H9 (cell line): Measurements from ENCODE around the gene HRAS. TPM values are rescaled to one million over a fixed set of nuclear protein-coding genes. Genes with fewer than 3 reads are reported as not detected.

Source experiments
- DNase-seq: peaks from one replicate; pipeline ENCODE4 v3.0.0-alpha.2; 2017
- H2AFZ ChIP-seq: one replicate; pipeline ENCODE4 v1.6.1; 2013; ENCODE audit warnings: mild to moderate bottlenecking, low read length, control low read depth, moderate library complexity
- H2AK5ac ChIP-seq: 2 replicates; pipeline ENCODE4 v1.6.1; 2013; ENCODE audit warnings: low read length, control low read depth, mixed read lengths; ENCODE audit not compliant: insufficient read length
- H2BK120ac ChIP-seq: one replicate; pipeline ENCODE4 v1.6.1; 2013; ENCODE audit warnings: low read depth, mild to moderate bottlenecking, low read length, control low read depth, inconsistent platforms; ENCODE audit not compliant: poor library complexity, severe bottlenecking
- H2BK12ac ChIP-seq: 2 replicates; pipeline ENCODE4 v1.6.1; 2013; ENCODE audit warnings: low read length, control low read depth, mixed read lengths, low read depth; ENCODE audit not compliant: insufficient read length
- H2BK15ac ChIP-seq: 2 replicates; pipeline ENCODE4 v1.6.1; 2013; ENCODE audit warnings: low read depth, low read length, control low read depth
- H2BK20ac ChIP-seq: one replicate; pipeline ENCODE4 v1.6.1; 2013; ENCODE audit warnings: low read depth, mild to moderate bottlenecking, low read length, control low read depth, inconsistent platforms; ENCODE audit not compliant: poor library complexity, severe bottlenecking
- H2BK5ac ChIP-seq: 2 replicates; pipeline ENCODE4 v1.6.1; 2013; ENCODE audit warnings: low read length, control low read depth, mixed read lengths; ENCODE audit not compliant: insufficient read length
- H3K14ac ChIP-seq: 2 replicates; pipeline ENCODE4 v1.6.1; 2013; ENCODE audit warnings: low read length, control low read depth; ENCODE audit not compliant: insufficient read depth
- H3K18ac ChIP-seq: 2 replicates; pipeline ENCODE4 v1.6.1; 2013; ENCODE audit warnings: low read depth, mild to moderate bottlenecking, mixed read lengths, low read length, control low read depth; ENCODE audit not compliant: insufficient read length
- H3K23ac ChIP-seq: 2 replicates; pipeline ENCODE4 v1.6.1; 2013; ENCODE audit warnings: low read length, control low read depth, mixed read lengths, low read depth; ENCODE audit not compliant: insufficient read length
- H3K23me2 ChIP-seq: 2 replicates; pipeline ENCODE4 v1.6.1; 2013; ENCODE audit warnings: low read depth, mild to moderate bottlenecking, mixed read lengths, low read length, control low read depth; ENCODE audit not compliant: insufficient read length, poor library complexity, severe bottlenecking
- H3K27ac ChIP-seq: 2 replicates; pipeline ENCODE4 v1.5.1; 2013; ENCODE audit warnings: low read length, control low read depth, mixed read lengths, low read depth; ENCODE audit not compliant: insufficient read length
- H3K27me3 ChIP-seq: 2 replicates; pipeline ENCODE4 v1.6.1; 2013; ENCODE audit warnings: low read length, control low read depth, inconsistent platforms; ENCODE audit not compliant: insufficient read depth
- H3K4ac ChIP-seq: 2 replicates; pipeline ENCODE4 v1.6.1; 2013; ENCODE audit warnings: low read depth, mild to moderate bottlenecking, control low read depth, inconsistent platforms, low read length, moderate library complexity
- H3K4me1 ChIP-seq: 2 replicates; pipeline ENCODE4 v1.6.1; 2013; ENCODE audit warnings: low read length, control low read depth, inconsistent platforms; ENCODE audit not compliant: insufficient read depth
- H3K4me2 ChIP-seq: 2 replicates; pipeline ENCODE4 v1.6.1; 2013; ENCODE audit warnings: low read length, control low read depth, mixed read lengths; ENCODE audit not compliant: insufficient read length, insufficient read depth
- H3K56ac ChIP-seq: 2 replicates; pipeline ENCODE4 v1.6.1; 2013; ENCODE audit warnings: low read depth, mild to moderate bottlenecking, mixed read lengths, low read length, control low read depth; ENCODE audit not compliant: insufficient read length
- H3K79me1 ChIP-seq: 2 replicates; pipeline ENCODE4 v1.6.1; 2013; ENCODE audit warnings: low read depth, mild to moderate bottlenecking, moderate library complexity, low read length, control low read depth, inconsistent platforms; ENCODE audit not compliant: insufficient read depth, poor library complexity, severe bottlenecking
- H3K79me2 ChIP-seq: 2 replicates; pipeline ENCODE4 v1.6.1; 2013; ENCODE audit warnings: low read length, control low read depth, inconsistent platforms; ENCODE audit not compliant: insufficient read depth
- H3K9ac ChIP-seq: 2 replicates; pipeline ENCODE4 v1.6.1; 2013; ENCODE audit warnings: low read length, control low read depth, mixed read lengths; ENCODE audit not compliant: insufficient read length; ENCODE audit errors: extremely low read depth
- H3K9me3 ChIP-seq: one replicate; pipeline ENCODE4 v1.6.1; 2013; ENCODE audit warnings: low read depth, low read length, inconsistent platforms; ENCODE audit not compliant: control insufficient read depth
- H3T11ph ChIP-seq: one replicate; pipeline ENCODE4 v1.6.1; 2013; ENCODE audit warnings: mild to moderate bottlenecking, low read length, control low read depth, inconsistent platforms
- H4K20me1 ChIP-seq: one replicate; pipeline ENCODE4 v1.6.1; 2013; ENCODE audit not compliant: control insufficient read depth, insufficient read length, insufficient read depth
- H4K5ac ChIP-seq: 2 replicates; pipeline ENCODE4 v1.6.1; 2013; ENCODE audit warnings: low read depth, mild to moderate bottlenecking, mixed read lengths, low read length, control low read depth; ENCODE audit not compliant: insufficient read length
- H4K8ac ChIP-seq: replicated peaks from 2 replicates; pipeline ENCODE4 v1.6.1; 2013; ENCODE audit warnings: low read length, control low read depth, mixed read lengths, low read depth; ENCODE audit not compliant: insufficient read length
- H4K91ac ChIP-seq: 2 replicates; pipeline ENCODE4 v1.6.1; 2013; ENCODE audit warnings: low read depth, mild to moderate bottlenecking, moderate library complexity, mixed read lengths, low read length, control low read depth; ENCODE audit not compliant: insufficient read length
- H3K27ac Mint-ChIP-seq, 3 experiments: 2 replicates in 2 of 3; 3 replicates in 1 of 3; pipeline ENCODE4 v1.8.0; 2020 to 2021; ENCODE audit warnings: mixed read lengths in 3 of 3, mild to moderate bottlenecking in 1 of 3, moderate library complexity in 1 of 3
- H3K27me3 Mint-ChIP-seq: 2 replicates; pipeline ENCODE4 v1.8.0; 2021; ENCODE audit warnings: low read depth, mild to moderate bottlenecking, moderate library complexity, mixed read lengths
- H3K36me3 Mint-ChIP-seq, 3 experiments: 2 replicates in 2 of 3; 3 replicates in 1 of 3; pipeline ENCODE4 v1.8.0; 2020 to 2021; ENCODE audit warnings: low read depth in 3 of 3, mixed read lengths in 3 of 3; ENCODE audit not compliant: insufficient read depth in 1 of 3
- H3K4me1 Mint-ChIP-seq, 2 experiments: 2 replicates each; pipeline ENCODE4 v1.8.0; 2020; ENCODE audit warnings: mixed read lengths in 2 of 2
- H3K4me3 Mint-ChIP-seq, 2 experiments: 2 replicates in 1 of 2; 3 replicates in 1 of 2; pipeline ENCODE4 v1.8.0; 2020 to 2021; ENCODE audit warnings: mild to moderate bottlenecking in 2 of 2, mixed read lengths in 2 of 2, moderate library complexity in 1 of 2
- H3K9me3 Mint-ChIP-seq, 2 experiments: 2 replicates in 1 of 2; 3 replicates in 1 of 2; pipeline ENCODE4 v1.8.0; 2020; ENCODE audit warnings: mild to moderate bottlenecking in 2 of 2, mixed read lengths in 2 of 2, moderate library complexity in 1 of 2
- CTCF ChIP-seq: fragments of 200-600 bp; sonication (generic); conservative IDR thresholded peaks from 3 replicates; pipeline ENCODE4 v1.8.0; 2021; ENCODE audit warnings: antibody characterized with exemption, mild to moderate bottlenecking
- whole genome bisulfite sequencing: extraction: QIAGEN DNeasy Blood & Tissue Kit; methylation state at CpG from one replicate; pipeline ENCODE4 v1.1.7; 2013; ENCODE audit warnings: missing lambda C conversion rate, low lambda C conversion rate, mixed read lengths; ENCODE audit not compliant: insufficient read length; ENCODE audit errors: extremely low coverage; 5-methylcytosine and 5-hydroxymethylcytosine counted together
- total RNA-seq: library from RNA; stranded (reverse); gene quantifications from 2 replicates; pipeline ENCODE4 v1.2.1, GENCODE V29; 2021

HRAS gene
- total RNA-seq, 1 experiment from 2014 or later = 61.8 TPM

GRCh38 chr11:495537-495931 is 39.8 kb downstream of the HRAS start:
- Histone ChIP-seq H2AFZ (no peak overlapping the region), H2BK12ac (no peak overlapping the region), H3K9ac (no peak overlapping the region), H3K4ac (no peak overlapping the region), H3K9me3 (no peaks in the 10 kb centered on the region), H3K23me2 (no peaks in the 10 kb centered on the region), H3K79me2 (no peaks in the 10 kb centered on the region), H2BK20ac (no peak overlapping the region), H4K20me1 (no peaks in the 10 kb centered on the region), H3K27ac (no peak overlapping the region), H3K79me1 (no peaks in the 10 kb centered on the region), H2BK5ac (no peak overlapping the region), H3K14ac (no peak overlapping the region), H3K18ac (no peak overlapping the region), H3K27me3 (no peaks in the 10 kb centered on the region), H3K23ac (no peak overlapping the region), H2AK5ac (no peak overlapping the region), H3K4me1 (no peaks in the 10 kb centered on the region), H3T11ph (no peak overlapping the region), H2BK15ac (no peak overlapping the region), H4K8ac (no peak overlapping the region), H3K4me2 (no peak overlapping the region), H3K56ac (no peak overlapping the region), H4K91ac (no peak overlapping the region), H2BK120ac (no peak overlapping the region), H4K5ac (no peak overlapping the region)
- WGBS = no CpG with 5 or more reads among the region's 10 CpGs
- DNase-seq = no peak
- no peaks in the 10 kb centered on the region for H3K4me1 Mint-ChIP-seq
- H3K36me3 Mint-ChIP-seq = peaks cover 35 to 69% (median 63%) of the 10 kb centered on the region in 3 experiments
- TF ChIP-seq CTCF = no peak
- H3K4me3 Mint-ChIP-seq = no peak overlapping the region
- H3K9me3 Mint-ChIP-seq = peaks cover 12% of the 10 kb centered on the region in 2 experiments
- H3K27me3 Mint-ChIP-seq = peaks cover 4% of the 10 kb centered on the region; the same call in 1 of the 2 replicates
- H3K27ac Mint-ChIP-seq = peak overlapping the region in 2 of 3 experiments; percentile 85 to 91; a peak in 4 of 7 replicates
